Ishikawa (cell line): Measurements from ENCODE around the gene STH.

ENCODE experiments used
- CEBPB ChIP-seq: IDR thresholded peaks from 2 replicates; pipeline ENCODE4 v1.6.1; 2012
- CREB1 ChIP-seq: IDR thresholded peaks from 2 replicates; pipeline ENCODE4 v1.6.1; 2012; ENCODE audit warnings: low read depth
- EGR1 ChIP-seq: IDR thresholded peaks from 2 replicates; pipeline ENCODE4 v1.6.1; 2012
- EP300 ChIP-seq: IDR thresholded peaks from 2 replicates; pipeline ENCODE4 v1.6.1; 2012; ENCODE audit warnings: borderline replicate concordance
- FOXM1 ChIP-seq: IDR thresholded peaks from 2 replicates; pipeline ENCODE4 v1.6.1; 2012; ENCODE audit warnings: low read depth, borderline replicate concordance
- MAX ChIP-seq: IDR thresholded peaks from 2 replicates; pipeline ENCODE4 v1.6.1; 2012
- NFIC ChIP-seq: IDR thresholded peaks from 2 replicates; pipeline ENCODE4 v1.6.1; 2012
- RAD21 ChIP-seq: IDR thresholded peaks from 2 replicates; pipeline ENCODE4 v1.6.1; 2012; ENCODE audit warnings: low read depth
- TAF1 ChIP-seq: IDR thresholded peaks from 2 replicates; pipeline ENCODE4 v1.6.1; 2012; ENCODE audit warnings: low read depth, mild to moderate bottlenecking
- TCF12 ChIP-seq: IDR thresholded peaks from 2 replicates; pipeline ENCODE4 v1.6.1; 2012; ENCODE audit warnings: low read depth
- TEAD4 ChIP-seq: IDR thresholded peaks from 2 replicates; pipeline ENCODE4 v1.6.1; 2012
- USF1 ChIP-seq: IDR thresholded peaks from 2 replicates; pipeline ENCODE4 v1.6.1; 2012
- YY1 ChIP-seq: IDR thresholded peaks from 2 replicates; pipeline ENCODE4 v1.6.1; 2012; ENCODE audit warnings: low read depth
- ZBTB7A ChIP-seq: IDR thresholded peaks from 2 replicates; pipeline ENCODE4 v1.6.1; 2012; ENCODE audit warnings: low read depth
- TF ChIP-seq, protein P1 (sequence below): IDR thresholded peaks from 2 replicates; pipeline ENCODE4 v1.6.1; 2012; ENCODE audit warnings: low read depth, mild to moderate bottlenecking

Gene STH

DNA sequence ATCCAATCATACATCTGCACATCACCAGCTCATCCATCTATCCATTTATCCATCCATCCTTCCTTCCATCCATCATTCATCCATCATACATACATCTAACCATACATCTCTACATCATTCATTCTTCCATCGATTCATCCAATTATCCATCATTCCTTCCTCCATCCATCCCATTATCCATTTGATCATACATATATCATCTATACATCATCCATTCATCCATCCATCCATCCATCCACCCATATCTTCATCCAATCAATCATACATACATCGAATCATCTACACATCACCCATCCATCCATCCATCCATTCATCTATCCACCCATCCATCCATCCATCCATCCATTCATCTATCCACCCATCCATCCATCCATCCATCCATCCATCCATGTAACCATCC is 29.3 kb upstream of the STH start:
- TF ChIP-seq FOXM1 = no peak
- TF ChIP-seq TAF1 = no peak
- no peak for TF ChIP-seq NFIC
- TF ChIP-seq USF1 = no peak
- no peak for TF ChIP-seq RAD21
- no peak for TF ChIP-seq ZBTB7A
- no peak for TF ChIP-seq CREB1
- TF ChIP-seq CEBPB = no peak
- TF ChIP-seq MAX = no peak
- TF ChIP-seq, protein P1, sequence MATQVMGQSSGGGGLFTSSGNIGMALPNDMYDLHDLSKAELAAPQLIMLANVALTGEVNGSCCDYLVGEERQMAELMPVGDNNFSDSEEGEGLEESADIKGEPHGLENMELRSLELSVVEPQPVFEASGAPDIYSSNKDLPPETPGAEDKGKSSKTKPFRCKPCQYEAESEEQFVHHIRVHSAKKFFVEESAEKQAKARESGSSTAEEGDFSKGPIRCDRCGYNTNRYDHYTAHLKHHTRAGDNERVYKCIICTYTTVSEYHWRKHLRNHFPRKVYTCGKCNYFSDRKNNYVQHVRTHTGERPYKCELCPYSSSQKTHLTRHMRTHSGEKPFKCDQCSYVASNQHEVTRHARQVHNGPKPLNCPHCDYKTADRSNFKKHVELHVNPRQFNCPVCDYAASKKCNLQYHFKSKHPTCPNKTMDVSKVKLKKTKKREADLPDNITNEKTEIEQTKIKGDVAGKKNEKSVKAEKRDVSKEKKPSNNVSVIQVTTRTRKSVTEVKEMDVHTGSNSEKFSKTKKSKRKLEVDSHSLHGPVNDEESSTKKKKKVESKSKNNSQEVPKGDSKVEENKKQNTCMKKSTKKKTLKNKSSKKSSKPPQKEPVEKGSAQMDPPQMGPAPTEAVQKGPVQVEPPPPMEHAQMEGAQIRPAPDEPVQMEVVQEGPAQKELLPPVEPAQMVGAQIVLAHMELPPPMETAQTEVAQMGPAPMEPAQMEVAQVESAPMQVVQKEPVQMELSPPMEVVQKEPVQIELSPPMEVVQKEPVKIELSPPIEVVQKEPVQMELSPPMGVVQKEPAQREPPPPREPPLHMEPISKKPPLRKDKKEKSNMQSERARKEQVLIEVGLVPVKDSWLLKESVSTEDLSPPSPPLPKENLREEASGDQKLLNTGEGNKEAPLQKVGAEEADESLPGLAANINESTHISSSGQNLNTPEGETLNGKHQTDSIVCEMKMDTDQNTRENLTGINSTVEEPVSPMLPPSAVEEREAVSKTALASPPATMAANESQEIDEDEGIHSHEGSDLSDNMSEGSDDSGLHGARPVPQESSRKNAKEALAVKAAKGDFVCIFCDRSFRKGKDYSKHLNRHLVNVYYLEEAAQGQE = no peak
- TF ChIP-seq YY1 = no peak
- TF ChIP-seq TEAD4 = no peak
- TF ChIP-seq EGR1 = no peak
- no peak for TF ChIP-seq EP300
- no peak for TF ChIP-seq TCF12

DNA sequence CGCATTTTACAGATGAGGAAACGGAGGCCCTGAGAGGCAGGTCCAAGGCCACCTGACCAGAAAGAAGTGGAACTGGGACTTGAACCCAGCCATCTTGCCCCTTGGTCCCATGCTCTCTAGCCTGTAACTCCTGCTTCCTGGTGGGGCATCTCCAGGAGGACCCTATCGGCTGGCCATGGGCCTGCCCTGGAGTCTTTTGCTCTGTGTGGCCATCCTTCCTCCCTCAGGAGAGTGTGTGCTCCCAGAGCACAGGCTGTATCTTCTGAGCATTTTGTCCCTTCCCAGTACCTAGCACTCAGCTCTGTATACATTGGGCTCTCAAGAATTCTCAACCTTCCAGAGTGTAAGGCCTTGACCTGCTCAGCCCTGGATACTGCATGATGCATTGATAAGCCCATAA is 28.4 kb upstream of the STH start:
- no peak for TF ChIP-seq NFIC
- no peak for TF ChIP-seq TEAD4

DNA sequence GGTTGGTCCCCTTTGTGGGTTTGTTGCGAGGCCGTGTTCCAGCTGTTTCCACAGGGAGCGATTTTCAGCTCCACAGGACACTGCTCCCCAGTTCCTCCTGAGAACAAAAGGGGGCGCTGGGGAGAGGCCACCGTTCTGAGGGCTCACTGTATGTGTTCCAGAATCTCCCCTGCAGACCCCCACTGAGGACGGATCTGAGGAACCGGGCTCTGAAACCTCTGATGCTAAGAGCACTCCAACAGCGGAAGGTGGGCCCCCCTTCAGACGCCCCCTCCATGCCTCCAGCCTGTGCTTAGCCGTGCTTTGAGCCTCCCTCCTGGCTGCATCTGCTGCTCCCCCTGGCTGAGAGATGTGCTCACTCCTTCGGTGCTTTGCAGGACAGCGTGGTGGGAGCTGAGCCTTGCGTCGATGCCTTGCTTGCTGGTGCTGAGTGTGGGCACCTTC is 27.3 kb upstream of the STH start:
- TF ChIP-seq, protein P1 = no peak
- TF ChIP-seq EGR1 = no peak
- TF ChIP-seq ZBTB7A = no peak
- no peak for TF ChIP-seq CEBPB
- no peak for TF ChIP-seq RAD21

GRCh38 chr17:45972531-45972930 is 26.5 kb upstream of the STH start:
- TF ChIP-seq TCF12 (no peak), EGR1 (no peak), TEAD4 (no peak), CREB1 (no peak), YY1 (no peak), FOXM1 (no peak), CEBPB (no peak), USF1 (no peak), EP300 (no peak), NFIC (no peak), MAX (no peak)
- TF ChIP-seq, protein P1 = no peak

- no peak for TF ChIP-seq TAF1
- no peak for TF ChIP-seq ZBTB7A
- no peak for TF ChIP-seq MAX
- TF ChIP-seq CEBPB = no peak
Measured at GRCh38 chr17:45973099-45973780, 25.8 kb upstream of the STH start.
